GM21526 (cell line): Measurements from ENCODE around the gene PTGES2.
"Not testable (repeated sequence)": the region's sequence is repeated elsewhere in the genome, so short reads cannot be mapped to it uniquely, and the experiment has no call there.

Experiments used
- ATAC-seq: cut with Tn5 transposase; IDR thresholded peaks from one replicate; pipeline ENCODE4 v1.9.1; 2021; ENCODE audit warnings: moderate library complexity; ENCODE audit not compliant: unreplicated experiment, low FRiP score

The PTGES2 gene

DNA sequence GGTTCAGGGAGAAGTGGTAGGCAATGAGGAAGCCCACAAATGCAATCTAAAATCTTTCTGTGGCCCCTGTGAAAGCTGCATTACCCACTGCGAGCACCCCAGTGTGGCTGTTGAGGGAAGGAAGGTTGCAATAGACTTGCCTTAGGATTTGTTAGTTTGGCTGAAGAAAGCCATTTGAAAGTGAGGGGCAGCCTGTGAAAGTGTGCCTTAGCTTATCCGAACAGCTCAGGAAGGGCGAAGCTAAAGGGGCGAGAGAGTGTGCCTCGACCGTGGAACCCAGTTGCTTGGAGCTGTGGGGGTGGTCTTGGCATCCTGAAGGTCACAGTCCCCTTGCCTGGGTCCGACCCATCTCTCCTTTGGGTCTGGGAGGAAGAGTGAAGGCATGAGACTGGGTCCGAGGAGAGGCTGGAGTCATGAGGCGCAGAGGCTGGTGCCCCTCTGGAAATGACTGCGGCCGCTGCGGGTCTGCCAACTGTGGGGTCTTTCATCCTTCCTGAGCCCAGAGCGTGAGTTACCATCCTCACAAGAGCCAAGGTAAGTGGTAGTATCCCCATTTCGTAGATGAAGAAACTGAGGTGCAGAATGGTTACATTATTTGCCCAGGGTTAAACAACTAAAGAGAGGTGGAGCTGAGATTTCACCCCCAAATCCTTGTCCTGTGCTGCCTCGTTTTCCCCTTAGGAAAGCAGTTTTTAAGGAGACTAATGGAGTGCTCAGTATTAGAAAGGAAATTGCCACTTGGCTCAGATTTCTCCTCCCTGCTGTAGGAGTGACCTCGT, 35.1 kb downstream of the PTGES2 start:
- no peak for ATAC-seq

DNA sequence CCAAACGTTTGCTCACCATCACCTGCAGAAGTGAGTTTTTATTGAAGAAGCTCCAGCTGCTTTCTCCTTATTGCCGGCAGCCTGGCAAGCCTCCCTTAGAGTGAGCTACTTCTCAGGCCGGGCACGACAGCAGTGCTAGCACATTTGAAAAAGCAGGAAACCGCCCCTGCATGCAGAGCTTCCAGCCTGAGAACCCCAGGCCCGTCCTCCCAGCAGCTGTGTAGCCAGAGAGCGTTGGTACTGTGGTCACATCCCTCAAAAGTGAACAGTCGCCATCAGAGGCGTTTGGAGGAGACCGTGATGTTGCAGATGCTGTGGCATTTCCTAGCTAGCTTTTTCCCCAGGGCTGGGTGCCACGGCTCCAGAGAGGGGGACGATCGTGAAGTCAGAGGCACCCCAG, 36.0 kb downstream of the PTGES2 start:
- ATAC-seq: no peak

GRCh38 chr9:128091144-128091543, 36.4 kb downstream of the PTGES2 start:
- ATAC-seq: no peak

DNA sequence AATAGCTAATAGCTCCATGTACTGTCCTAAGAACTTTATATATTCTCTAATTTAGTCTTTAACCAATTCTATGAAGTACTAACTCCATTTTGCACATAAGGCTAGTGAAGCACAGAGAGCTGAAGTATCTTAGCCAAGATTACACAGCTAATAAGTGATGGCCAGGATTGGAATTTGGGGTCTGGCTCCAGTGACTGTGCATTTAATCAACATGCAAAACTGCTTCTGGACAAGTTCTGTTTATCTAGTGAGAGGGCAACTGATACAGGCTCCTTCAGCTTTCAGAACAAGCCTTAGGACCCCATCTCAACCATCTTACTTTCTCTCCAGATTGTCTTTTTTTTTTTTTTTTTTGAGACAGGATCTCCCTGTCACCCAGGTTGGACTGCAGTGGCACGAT, 38.2 kb downstream of the PTGES2 start:
- no peak for ATAC-seq

GRCh38 chr9:128088253-128088945, 39.1 kb downstream of the PTGES2 start:
- ATAC-seq: no peak

DNA sequence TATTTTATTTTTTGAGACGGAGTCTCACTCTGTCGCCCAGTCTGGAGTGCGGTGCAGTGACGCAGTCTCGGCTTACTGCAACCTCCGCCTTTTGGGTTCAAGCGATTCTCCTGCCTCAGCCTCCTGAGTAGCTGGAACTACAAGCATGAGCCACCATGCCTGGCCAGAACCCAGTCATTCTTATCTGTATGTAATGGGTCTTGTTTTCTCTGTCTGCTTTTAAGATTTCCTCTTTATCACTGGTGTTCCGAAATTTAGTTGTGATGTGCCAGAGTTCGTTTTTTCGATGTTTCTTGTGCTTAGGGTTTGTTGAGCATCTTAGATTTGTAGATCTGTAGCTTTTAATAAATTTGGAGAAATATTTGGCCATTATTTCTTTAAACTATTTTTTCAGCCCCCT, 40.3 kb downstream of the PTGES2 start:
- ATAC-seq: no peak

GRCh38 chr9:128085943-128086342, 41.6 kb downstream of the PTGES2 start:
- no peak for ATAC-seq

DNA sequence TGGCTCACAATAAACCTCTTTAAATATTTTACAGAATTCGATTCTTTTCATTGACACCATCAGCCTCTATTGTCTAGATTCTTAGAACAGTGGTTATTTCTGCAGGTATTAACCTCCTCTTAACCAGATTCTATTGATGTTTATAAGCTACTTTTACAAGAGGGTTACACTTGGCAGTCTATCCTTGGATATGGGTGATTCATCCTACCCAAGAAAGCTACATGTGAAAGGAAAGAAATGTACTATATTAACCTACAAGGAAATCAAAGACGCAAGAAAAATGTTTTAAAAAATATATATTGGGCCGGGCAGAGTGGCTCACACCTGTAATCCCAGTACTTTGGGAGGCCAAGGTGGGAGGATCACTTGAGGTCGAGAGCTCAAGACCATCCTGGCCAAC, 42.8 kb downstream of the PTGES2 start:
- ATAC-seq: no peak

DNA sequence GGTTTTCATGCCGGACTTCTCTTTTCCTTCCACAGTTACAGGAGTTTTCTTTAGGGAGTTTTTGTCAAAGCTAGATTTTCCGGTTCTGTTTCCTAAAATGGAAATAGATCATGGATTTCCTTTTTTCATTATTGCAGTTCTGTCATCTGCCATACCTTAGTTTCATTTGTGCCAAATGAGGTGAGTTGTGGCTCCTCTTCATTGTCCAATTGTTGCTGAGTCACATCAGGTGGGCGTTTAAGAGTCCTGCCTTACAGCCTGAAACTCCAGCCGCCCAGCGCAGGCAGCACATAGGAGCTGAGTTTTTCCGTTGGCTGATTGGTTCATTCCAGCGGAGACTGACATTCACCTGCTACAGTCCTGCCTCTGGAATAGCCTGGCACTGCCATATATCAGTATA, 45.4 kb downstream of the PTGES2 start:
- ATAC-seq: no peak

GRCh38 chr9:128081056-128081455, 46.5 kb downstream of the PTGES2 start:
- no peak for ATAC-seq

GRCh38 chr9:128080206-128080605, 47.3 kb downstream of the PTGES2 start:
- no peak for ATAC-seq

- no peak for ATAC-seq
Observed at GRCh38 chr9:128078504-128079434, 48.8 kb downstream of the PTGES2 start.

- no peak for ATAC-seq
Observed at GRCh38 chr9:128077847-128078503, 49.6 kb downstream of the PTGES2 start.

GRCh38 chr9:128073253-128073886, 54.2 kb downstream of the PTGES2 start:
- ATAC-seq: no peak

DNA sequence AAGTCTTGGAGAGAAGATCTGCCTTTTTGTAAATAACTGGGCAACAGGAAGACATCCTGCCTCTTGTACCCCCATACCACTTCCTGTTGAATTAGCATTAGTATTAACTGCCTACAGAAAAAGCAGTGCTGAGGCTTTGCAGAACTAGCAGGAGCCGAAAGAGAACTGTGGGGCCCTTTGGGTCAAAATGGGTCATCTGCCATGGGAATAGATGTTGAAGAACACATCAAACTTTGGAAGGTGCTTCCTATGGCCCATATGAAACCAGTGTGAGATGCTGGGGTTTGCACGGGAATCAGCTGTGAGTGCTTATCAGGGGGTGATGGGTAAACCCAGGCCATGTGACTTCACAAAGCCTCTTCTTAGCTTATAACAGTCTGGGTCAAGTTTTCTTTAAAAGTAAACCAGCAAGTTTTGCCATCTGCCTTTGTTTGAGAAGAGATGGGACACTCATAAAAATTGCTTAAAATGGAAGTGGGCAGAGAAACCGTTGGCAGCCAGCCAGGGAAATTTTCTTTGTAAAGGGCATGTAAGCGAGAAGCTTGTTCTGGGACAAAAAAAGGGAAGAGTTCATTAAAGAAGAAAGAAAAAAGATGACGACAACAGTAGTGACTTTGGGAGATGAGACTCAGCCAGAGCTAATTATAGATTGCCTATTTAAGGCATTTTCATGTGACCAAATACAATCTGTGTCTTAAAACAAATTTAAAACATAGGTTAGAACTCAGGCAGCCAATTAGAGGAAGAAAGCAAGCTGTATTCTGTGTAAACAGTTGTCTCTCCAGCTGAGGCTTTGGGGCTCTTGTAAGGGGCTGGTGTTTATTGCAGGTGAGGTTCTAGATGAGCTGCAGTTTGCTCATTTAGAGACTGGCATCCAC, 55.1 kb downstream of the PTGES2 start:
- ATAC-seq: no peak

DNA sequence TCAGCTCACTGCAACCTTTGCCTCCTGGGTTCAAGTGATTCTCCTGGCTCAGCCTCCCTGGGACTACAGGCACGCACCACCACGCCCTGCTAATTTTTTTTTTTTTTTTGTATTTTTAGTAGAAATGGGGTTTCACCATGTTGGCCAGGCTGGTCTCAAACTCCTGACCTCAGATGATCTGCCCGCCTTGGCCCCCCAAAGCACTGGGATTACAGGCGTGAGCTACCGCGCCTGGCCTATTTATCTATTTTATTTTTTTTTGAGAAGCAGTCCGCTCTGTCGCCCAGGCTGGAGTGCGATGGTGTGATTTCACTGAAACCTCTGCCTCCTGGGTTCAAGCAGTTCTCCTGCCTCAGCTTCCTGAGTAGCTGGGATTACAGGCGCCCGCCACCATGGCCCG, 56.1 kb downstream of the PTGES2 start:
- not testable (repeated sequence) for ATAC-seq

DNA sequence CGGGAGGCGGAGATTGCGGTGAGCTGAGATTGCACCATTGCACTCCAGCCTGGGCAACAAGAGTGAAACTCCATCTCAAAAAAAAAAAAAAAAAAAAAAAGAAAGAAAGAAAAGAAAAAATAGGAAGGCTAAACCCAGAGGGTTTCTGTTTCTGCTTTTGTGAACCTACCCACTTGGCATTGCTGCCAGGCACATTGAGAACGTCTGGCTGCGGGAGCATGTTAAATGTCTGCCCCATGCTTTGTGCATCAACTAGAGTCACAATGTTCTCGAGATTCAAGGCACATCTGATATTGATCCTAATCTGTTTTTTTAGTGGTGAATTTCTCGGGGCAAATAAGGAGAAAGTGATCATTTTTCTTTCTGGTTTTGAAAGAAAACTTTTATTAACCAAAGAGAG, 56.7 kb downstream of the PTGES2 start:
- no peak for ATAC-seq
